Neural progenitor cell (in vitro differentiated cells): ENCODE measurements around the gene BCL2L14.

Source experiments
- CTCF ChIP-seq: fragments of 200-600 bp; sonication (generic); IDR thresholded peaks from 2 replicates; pipeline ENCODE4 v1.5.1; 2017; ENCODE audit warnings: antibody characterized with exemption, mild to moderate bottlenecking
- EZH2 ChIP-seq: fragments of 200-600 bp; sonication (generic); IDR thresholded peaks from 2 replicates; pipeline ENCODE4 v1.6.1; 2017; ENCODE audit warnings: antibody characterized with exemption, mild to moderate bottlenecking, moderate library complexity

GRCh38 chr12:12083688-12084087, 12.9 kb downstream of the BCL2L14 start:
- TF ChIP-seq CTCF (no peak), EZH2 (no peak)
